Endothelial cell (in vitro differentiated cells): ENCODE results near the gene ZIC5. TPM values are rescaled to one million over a fixed set of nuclear protein-coding genes. Genes with fewer than 3 reads are reported as not detected.

Source experiments
- DNase-seq: peaks from one replicate; pipeline ENCODE4 v3.0.0; 2021; ENCODE audit warnings: low spot score
- H3K27ac Mint-ChIP-seq: one replicate; pipeline ENCODE4 v1.8.0; 2021; ENCODE audit warnings: mixed read lengths, inconsistent platforms; ENCODE audit not compliant: unreplicated experiment
- H3K27me3 Mint-ChIP-seq: one replicate; pipeline ENCODE4 v1.8.0; 2021; ENCODE audit warnings: mild to moderate bottlenecking, moderate library complexity, mixed read lengths, inconsistent platforms; ENCODE audit not compliant: unreplicated experiment
- H3K36me3 Mint-ChIP-seq: one replicate; pipeline ENCODE4 v1.8.0; 2021; ENCODE audit warnings: mild to moderate bottlenecking, low read depth, mixed read lengths, inconsistent platforms; ENCODE audit not compliant: unreplicated experiment
- H3K4me1 Mint-ChIP-seq: one replicate; pipeline ENCODE4 v1.8.0; 2021; ENCODE audit warnings: mild to moderate bottlenecking, mixed read lengths, inconsistent platforms; ENCODE audit not compliant: unreplicated experiment
- H3K4me3 Mint-ChIP-seq: one replicate; pipeline ENCODE4 v1.8.0; 2021; ENCODE audit warnings: mild to moderate bottlenecking, mixed read lengths, inconsistent platforms; ENCODE audit not compliant: unreplicated experiment
- H3K9me3 Mint-ChIP-seq: one replicate; pipeline ENCODE4 v1.8.0; 2021; ENCODE audit warnings: mixed read lengths, inconsistent platforms; ENCODE audit not compliant: unreplicated experiment
- CTCF ChIP-seq: fragments of 200-600 bp; sonication (generic); IDR thresholded peaks from one replicate; pipeline ENCODE4 v1.5.0; 2021; ENCODE audit warnings: antibody characterized with exemption; ENCODE audit not compliant: unreplicated experiment
- total RNA-seq: library from RNA; stranded (reverse); fragmentation: NEBNext Ultra II Directional; extraction: Animal tissue kit (Norgen Biotek cat#: 25700); gene quantifications from one replicate; pipeline ENCODE4 v1.2.1, GENCODE V29; 2021; ENCODE audit not compliant: unreplicated experiment

The ZIC5 gene
- total RNA-seq, 1 donor from 2014 or later, result 0.10 TPM

- H3K27me3 Mint-ChIP-seq, result peaks cover 20% of the 10 kb centered on the region
- no peak overlapping the region for H3K27ac Mint-ChIP-seq
- peaks cover 3% of the 10 kb centered on the region for H3K36me3 Mint-ChIP-seq
- DNase-seq, result peak; percentile 35
- no peak for TF ChIP-seq CTCF
- no peaks in the 10 kb centered on the region for H3K9me3 Mint-ChIP-seq
- H3K4me1 Mint-ChIP-seq, result peaks cover 23% of the 10 kb centered on the region
- H3K4me3 Mint-ChIP-seq, result peak overlapping the region; percentile 5
Observed at GRCh38 chr13:99978799-99979452, 7.4 kb upstream of the ZIC5 start.

GRCh38 chr13:99977912-99978798, 6.6 kb upstream of the ZIC5 start:
- no peak overlapping the region for H3K27ac Mint-ChIP-seq
- peaks cover 17% of the 10 kb centered on the region for H3K27me3 Mint-ChIP-seq
- peaks cover 15% of the 10 kb centered on the region for H3K4me1 Mint-ChIP-seq
- peak; percentile 15 for DNase-seq
- TF ChIP-seq CTCF, result no peak
- H3K9me3 Mint-ChIP-seq, result no peaks in the 10 kb centered on the region
- H3K4me3 Mint-ChIP-seq, result peak overlapping the region; percentile 5
- H3K36me3 Mint-ChIP-seq, result no peaks in the 10 kb centered on the region

DNA sequence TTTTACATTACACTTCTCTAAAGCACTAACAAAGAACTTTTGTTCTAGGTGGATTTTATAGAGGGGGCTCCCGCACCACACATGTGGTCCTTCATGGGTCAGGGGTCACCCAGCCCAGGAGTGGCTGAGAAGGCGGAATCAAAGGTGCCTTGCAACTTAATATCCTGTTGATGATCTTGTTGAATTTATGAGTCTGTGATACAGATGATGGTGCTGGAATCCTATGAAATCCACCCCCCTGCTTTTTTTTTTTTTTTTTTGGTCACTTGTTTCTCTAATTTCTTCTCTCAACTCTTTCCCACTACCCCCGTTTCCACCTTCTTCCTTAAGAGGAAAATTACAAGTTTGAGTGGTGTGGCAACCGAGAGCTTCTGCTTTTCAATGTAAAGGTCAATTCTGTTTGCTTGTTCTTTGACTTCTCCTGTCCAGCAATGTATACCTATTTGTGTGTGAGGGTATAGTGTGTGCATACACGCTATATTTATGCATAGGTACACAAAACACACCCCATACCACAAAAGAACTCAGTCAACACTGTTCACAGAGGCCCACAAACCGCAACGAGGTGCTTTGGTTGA, 5.9 kb upstream of the ZIC5 start:
- DNase-seq, result no peak
- no peak for TF ChIP-seq CTCF
- Mint-ChIP-seq H3K27me3 (peaks cover 21% of the 10 kb centered on the region), H3K9me3 (no peaks in the 10 kb centered on the region), H3K4me3 (no peak overlapping the region), H3K36me3 (no peaks in the 10 kb centered on the region), H3K4me1 (peaks cover 9% of the 10 kb centered on the region), H3K27ac (no peak overlapping the region)

DNA sequence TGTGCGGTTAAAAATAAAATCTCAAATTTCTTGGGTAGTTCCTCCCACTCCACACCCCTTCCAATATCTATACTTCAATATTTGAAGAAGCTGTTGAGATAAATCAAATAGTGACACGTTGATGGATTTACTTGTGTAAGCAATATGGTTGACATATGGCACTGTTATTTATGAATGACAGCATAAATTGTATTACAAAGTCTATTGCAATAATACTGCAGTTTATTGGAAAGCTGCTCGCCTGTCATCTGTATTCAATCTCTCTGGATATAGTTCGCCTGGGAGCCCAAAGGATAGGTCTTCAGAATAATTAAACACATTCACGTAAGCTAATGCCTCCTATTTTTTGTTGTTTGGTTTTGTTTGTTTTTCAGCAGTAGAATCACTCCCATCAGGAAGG, 5.0 kb upstream of the ZIC5 start:
- Mint-ChIP-seq H3K36me3 (no peaks in the 10 kb centered on the region), H3K4me1 (peaks cover 9% of the 10 kb centered on the region), H3K4me3 (no peak overlapping the region), H3K27ac (no peak overlapping the region), H3K27me3 (peaks cover 26% of the 10 kb centered on the region), H3K9me3 (no peaks in the 10 kb centered on the region)
- no peak for TF ChIP-seq CTCF
- no peak for DNase-seq
